NCI-H146 (cell line): Measurements from ENCODE around the gene SPRED2.

ENCODE experiments used
- DNase-seq: peaks from one replicate; lab custom pipeline; 2025; lab: John Stamatoyannopoulos, UW

Gene SPRED2

GRCh38 chr2:65386989-65387388 is 45.4 kb downstream of the SPRED2 start:
- DNase-seq = no peak

DNA sequence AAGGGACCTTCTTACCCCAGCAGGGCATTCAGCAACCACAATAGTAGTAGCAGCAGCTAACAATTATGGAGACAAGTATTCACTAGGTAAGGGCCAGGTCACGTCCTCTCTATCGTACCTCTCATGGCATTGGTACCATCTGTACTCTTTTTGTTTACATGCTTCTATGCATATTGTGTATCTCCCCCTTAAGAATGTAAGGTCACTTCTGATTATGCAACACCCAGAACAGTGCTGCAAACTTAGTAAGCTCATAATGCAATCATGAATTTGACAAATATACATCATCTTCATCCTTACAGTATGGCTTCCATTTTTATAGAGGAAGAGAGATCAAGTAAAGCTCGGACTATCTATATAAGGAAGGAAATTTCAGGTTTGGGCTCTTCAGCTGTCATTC is 46.1 kb downstream of the SPRED2 start:
- DNase-seq = no peak

- no peak for DNase-seq
These were observed 48.6 kb downstream of the SPRED2 start for GRCh38 chr2:65383541-65384488.

DNA sequence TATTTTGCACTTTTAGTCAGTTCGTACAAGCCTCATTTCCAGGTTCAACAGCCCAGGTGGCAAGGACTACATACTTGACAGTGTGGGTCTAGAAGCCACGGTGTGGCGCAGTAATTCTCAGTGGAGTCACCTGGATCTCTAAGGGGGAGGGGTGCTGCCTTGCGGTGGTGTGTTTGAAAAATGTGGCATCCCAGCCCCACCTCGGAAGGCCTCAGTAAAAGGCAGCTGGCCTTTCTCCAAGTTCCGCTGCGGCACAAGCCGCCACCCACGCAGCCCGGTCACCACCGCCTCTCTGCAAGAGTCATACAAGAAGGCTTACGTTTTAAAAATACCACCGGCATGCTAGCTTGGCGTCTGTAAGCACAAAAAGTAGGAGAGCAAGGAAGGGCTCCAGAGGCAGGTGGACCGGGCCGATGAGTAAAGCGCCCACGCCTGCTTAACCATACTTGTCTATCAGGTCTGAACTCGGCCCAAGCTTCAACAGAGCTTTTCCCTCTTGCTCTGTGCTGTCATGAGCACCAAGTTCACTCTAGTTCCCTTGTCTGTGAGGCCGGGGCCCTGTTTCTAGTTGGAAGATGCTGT is 49.5 kb downstream of the SPRED2 start:
- DNase-seq = no peak

GRCh38 chr2:65382323-65382722 is 50.1 kb downstream of the SPRED2 start:
- DNase-seq = no peak

- no peak for DNase-seq
These were observed 50.8 kb downstream of the SPRED2 start for GRCh38 chr2:65381607-65382051.

DNA sequence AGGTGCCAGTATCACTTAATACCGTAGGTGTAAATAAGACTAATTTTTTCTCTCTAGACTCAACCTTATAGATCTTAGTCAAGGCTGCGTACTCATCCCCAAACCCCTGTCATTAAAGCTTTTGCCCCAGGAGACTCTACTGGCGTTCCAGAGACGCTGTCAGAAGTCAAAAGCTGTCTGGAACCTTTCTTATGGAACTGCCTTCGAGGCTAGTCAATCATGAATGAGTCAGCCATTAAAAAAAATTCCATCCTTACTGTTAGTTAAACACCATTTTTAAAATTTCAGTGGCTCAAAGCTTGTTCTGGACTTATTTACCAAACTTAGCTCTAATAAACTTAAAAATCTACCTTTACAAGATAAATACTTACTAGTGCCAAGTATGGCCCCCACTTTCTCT is 52.1 kb downstream of the SPRED2 start:
- no peak for DNase-seq

DNA sequence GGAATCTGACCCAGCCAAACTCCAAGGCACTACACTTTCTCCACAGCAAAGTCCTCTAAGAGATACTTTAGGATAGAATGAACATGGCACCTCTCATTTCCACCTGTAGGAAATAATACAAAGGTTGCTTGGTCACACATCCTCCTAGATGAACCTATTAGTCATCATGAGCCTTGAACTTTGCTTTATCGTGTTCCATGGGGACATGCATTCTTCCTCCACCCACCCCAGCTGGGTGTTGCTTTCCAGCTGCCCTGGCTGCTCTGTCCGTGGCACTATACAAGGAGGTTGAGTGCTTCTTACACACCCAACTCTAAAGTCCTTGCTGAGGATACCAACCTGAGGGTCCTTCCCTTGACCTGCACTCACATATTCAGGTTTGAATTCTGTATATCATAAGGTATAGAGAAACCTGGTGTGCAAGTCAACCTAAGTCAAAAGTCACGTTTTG is 52.7 kb downstream of the SPRED2 start:
- no peak for DNase-seq

DNA sequence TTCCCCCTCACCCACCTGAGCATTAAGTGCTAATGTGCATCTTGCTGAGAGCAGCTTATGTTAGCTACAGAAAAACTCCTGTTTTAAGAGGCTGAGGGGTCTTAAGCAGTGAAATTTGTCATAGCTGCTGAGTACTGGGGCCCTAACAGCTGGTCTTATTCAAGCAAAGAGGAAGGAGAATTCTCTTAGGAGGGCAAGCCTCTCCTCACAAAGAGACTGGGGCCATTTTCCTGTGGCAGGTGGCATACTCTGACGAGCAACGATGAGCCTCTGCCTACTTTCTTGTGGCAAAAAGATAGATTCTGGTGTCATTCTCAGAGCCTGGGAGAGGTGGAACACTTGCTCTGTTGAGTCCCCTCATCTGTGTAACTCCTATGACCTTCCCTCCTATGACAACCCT is 53.2 kb downstream of the SPRED2 start:
- DNase-seq = no peak

- DNase-seq = no peak
These were observed 54.1 kb downstream of the SPRED2 start for GRCh38 chr2:65378290-65378689.

GRCh38 chr2:65377556-65378192 is 54.7 kb downstream of the SPRED2 start:
- DNase-seq = no peak

GRCh38 chr2:65375723-65376122 is 56.7 kb downstream of the SPRED2 start:
- no peak for DNase-seq

- no peak for DNase-seq
These were observed 57.4 kb downstream of the SPRED2 start for GRCh38 chr2:65374999-65375398.

- DNase-seq = no peak
These were observed 57.8 kb downstream of the SPRED2 start for GRCh38 chr2:65374575-65374974.

DNA sequence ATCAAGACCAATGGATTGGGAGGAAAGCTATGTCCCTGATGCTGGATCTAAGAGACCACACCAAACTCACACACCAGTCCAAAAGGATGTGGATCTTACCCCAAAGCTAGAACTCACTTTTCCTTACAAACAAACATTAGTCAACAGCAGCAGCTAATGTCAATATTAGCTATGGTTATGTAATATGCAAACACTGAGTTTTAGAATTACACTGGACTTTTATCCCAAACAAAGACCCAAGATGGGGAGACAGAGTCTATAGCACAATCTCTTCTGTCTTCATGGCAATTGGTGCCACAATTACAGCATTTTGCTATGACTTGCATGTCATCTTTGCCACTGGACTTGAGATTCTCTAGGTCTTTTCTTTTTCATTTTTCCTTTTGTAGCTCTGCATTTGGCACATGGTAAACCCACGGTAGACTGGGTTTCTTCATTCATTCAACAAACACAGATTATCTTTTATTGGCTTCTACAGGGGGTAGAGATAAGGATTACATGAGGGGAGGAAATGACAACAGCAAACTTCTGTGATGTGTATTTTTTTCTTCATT is 59.0 kb downstream of the SPRED2 start:
- DNase-seq = no peak

DNA sequence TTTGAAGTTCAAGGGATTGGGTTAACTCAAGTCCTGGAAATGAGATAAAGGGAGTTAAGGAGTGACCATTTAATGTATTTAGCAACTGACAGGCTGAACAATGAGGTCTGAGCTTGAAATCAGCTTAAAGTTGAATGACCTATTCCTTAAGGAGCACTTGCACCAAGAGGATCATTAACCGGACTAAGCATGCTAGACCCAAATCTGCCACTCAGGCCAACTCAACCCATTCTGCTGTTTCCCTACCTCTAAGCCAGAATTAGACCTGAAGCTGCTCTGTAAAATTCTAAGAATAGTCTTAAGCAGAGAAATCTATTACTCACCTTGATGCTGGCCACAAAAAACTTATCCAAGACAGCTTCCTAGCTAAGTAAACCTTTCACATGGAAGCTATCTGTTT is 59.8 kb downstream of the SPRED2 start:
- DNase-seq = no peak

GRCh38 chr2:65371074-65371434 is 61.3 kb downstream of the SPRED2 start:
- DNase-seq = no peak

DNA sequence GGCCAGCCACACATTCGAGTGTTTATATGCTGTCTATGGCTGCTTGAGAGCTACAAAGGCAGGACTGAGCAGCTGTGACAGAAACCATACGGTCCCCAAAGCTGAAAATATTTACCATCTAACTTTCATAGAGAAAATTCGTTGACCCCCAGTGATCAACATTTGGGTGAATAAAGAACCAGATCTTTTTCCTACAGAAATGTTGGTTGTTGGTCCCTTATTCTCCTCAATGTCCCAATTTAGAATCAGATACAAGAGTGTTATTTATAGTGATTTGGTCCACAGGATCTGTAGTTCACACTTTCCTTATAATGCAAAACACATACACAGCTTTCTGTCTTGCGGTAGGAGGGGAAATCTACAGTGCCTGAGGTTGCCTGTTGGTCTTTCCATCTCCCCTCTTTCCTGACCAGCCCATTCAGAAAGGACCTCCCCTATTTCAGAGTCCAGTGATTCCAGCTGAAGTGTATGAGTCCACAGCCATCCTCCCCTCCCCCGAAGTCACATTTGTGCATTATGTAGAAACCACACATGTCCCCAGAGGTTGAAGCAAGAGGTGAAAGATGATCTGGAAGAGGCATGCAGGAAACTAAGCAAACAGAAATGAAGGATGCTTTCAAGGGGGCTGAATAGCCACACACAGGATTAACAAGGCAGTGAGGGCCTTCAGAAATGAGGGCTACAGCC is 61.9 kb downstream of the SPRED2 start:
- DNase-seq = no peak

DNA sequence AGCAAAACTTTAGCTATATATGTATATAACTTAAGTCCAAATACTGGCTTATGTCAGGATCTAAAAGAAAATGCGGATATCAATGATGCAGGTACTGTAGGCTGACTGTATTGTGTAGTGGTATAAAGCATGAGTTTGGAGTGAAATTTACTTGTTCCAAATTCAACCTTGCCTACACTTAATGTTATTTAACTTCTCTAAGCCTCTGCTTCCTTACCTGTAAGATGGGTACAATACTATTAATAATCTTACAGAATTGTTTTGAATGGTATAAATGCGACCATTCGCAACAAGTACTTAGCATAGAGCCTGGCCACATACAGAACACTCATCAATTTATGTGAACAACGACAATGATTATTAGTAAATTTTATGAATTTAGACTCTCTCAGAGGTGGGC is 62.4 kb downstream of the SPRED2 start:
- DNase-seq = no peak

DNA sequence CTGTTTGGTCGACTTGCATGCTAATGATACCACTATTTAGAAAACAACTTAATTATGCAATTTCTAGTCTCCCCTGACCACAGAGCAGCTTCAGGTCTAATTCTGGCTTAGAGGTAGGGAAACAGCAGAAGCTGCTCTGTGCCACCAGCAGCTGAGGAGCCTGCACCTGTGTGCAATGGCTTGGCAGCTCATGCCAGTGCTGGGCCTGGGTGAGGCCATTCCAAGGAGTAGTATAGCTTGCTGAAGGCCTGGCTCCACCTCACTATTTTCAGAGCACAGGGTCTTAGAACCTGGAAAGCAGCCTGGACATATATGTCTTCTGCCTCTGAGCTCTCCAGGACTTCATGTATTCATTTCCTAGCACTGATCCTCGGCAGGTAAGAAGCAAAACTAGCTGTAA is 62.8 kb downstream of the SPRED2 start:
- DNase-seq = no peak

DNA sequence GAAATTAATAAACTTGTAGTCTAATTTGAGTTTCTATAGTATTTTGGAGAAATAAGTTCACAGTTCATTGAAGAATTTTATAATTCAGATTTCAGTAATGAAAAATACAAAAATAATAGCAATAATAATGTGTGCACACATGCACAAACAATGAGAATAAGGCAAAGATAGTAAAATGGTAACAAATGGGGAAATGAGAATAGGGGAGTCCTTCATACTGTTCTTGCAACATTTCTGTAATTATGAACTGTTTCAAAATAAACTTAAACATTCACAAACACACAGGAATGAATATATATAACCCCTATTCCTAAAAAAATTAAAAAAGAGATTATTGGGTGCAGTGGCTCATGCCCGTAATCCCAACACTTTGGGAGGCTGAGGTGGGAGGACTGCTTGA is 63.9 kb downstream of the SPRED2 start:
- DNase-seq = no peak

DNA sequence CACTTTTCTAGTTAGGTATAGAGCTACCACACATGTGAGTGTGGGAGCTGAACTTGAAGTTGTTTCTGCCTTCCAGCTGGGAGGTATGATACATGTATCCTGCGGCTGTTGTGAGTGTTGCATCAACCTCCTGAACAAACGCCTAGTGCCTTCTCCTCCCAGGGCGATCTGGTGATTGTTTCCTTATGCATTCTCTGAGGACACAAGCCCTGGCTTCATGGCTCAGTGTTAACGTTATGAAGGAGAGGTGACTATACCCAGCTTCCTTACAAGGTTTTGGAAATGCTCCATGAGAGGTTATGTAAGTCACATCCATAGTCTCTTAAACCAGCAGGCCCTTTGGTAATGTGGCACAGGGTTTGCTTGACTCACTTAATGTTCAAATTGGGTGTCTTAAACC is 64.9 kb downstream of the SPRED2 start:
- DNase-seq = no peak
